ENCODE results near the gene PTPN6. TPM values are rescaled to one million over a fixed set of nuclear protein-coding genes. Genes with fewer than 3 reads are reported as not detected.

The PTPN6 gene
- total RNA-seq, 2 donors from 2014 or later = 35.7 to 68.0 TPM

GRCh38 chr12:6957741-6958608 is 6.8 kb downstream of the PTPN6 start:
- Histone ChIP-seq H3K9me3 (ENCODE audit: control insufficient read depth, low read length) (no peaks in the 10 kb centered on the region), H3K36me3 (ENCODE audit: control insufficient read depth, insufficient read depth, low read length) (no peaks in the 10 kb centered on the region), H3K4me3 (ENCODE audit: low read length) (no peak overlapping the region), H3K27ac (ENCODE audit: low read depth, low read length) (no peak overlapping the region), H3K4me1 (ENCODE audit: control insufficient read depth, insufficient read depth, low read length) (peaks cover 4% of the 10 kb centered on the region), H3K9ac (ENCODE audit: extremely low read depth, low read length, poor library complexity, severe bottlenecking) (no peak overlapping the region), H3K27me3 (ENCODE audit: control insufficient read depth, insufficient read depth, low read length, poor library complexity, severe bottlenecking) (no peaks in the 10 kb centered on the region)
- peaks cover 20% of the 10 kb centered on the region for H3K36me3 Mint-ChIP-seq (ENCODE audit: low read depth)
- H3K4me1 Mint-ChIP-seq = peaks cover 22% of the 10 kb centered on the region
- no peak for DNase-seq
- WGBS, 2 experiments (ENCODE audit: insufficient coverage in 1 of 2, insufficient read length in 1 of 2) = 88 to 90% methylated on average over 18 to 28 of the region's 28 CpGs
- no peak overlapping the region for H3K27ac Mint-ChIP-seq
- H3K4me3 Mint-ChIP-seq = no peak overlapping the region
- TF ChIP-seq CTCF (conservative IDR thresholded peaks at IDR 0.05) = no peak
- no peaks in the 10 kb centered on the region for H3K9me3 Mint-ChIP-seq
- H3K27me3 Mint-ChIP-seq (ENCODE audit: insufficient read depth) = no peaks in the 10 kb centered on the region

GRCh38 chr12:6958609-6959057 is 7.5 kb downstream of the PTPN6 start:
- peaks cover 20% of the 10 kb centered on the region for H3K36me3 Mint-ChIP-seq (ENCODE audit: low read depth)
- no peak overlapping the region for H3K27ac Mint-ChIP-seq
- no peak for TF ChIP-seq CTCF (conservative IDR thresholded peaks at IDR 0.05)
- peaks cover 22% of the 10 kb centered on the region for H3K4me1 Mint-ChIP-seq
- H3K27me3 Mint-ChIP-seq (ENCODE audit: insufficient read depth) = no peaks in the 10 kb centered on the region
- Histone ChIP-seq H3K4me3 (ENCODE audit: low read length) (no peak overlapping the region), H3K27ac (ENCODE audit: low read depth, low read length) (no peak overlapping the region), H3K4me1 (ENCODE audit: control insufficient read depth, insufficient read depth, low read length) (peaks cover 4% of the 10 kb centered on the region), H3K27me3 (ENCODE audit: control insufficient read depth, insufficient read depth, low read length, poor library complexity, severe bottlenecking) (no peaks in the 10 kb centered on the region), H3K36me3 (ENCODE audit: control insufficient read depth, insufficient read depth, low read length) (no peaks in the 10 kb centered on the region), H3K9me3 (ENCODE audit: control insufficient read depth, low read length) (no peaks in the 10 kb centered on the region), H3K9ac (ENCODE audit: extremely low read depth, low read length, poor library complexity, severe bottlenecking) (no peak overlapping the region)
- 91 to 96% methylated on average over 5 to 10 of the region's 10 CpGs for WGBS, 2 experiments (ENCODE audit: insufficient coverage in 1 of 2, insufficient read length in 1 of 2)
- H3K9me3 Mint-ChIP-seq = no peaks in the 10 kb centered on the region
- H3K4me3 Mint-ChIP-seq = no peak overlapping the region
- DNase-seq = no peak

- H3K27ac Mint-ChIP-seq = peak overlapping the region; percentile 54
- H3K9me3 Mint-ChIP-seq = no peaks in the 10 kb centered on the region
- Histone ChIP-seq H3K9me3 (ENCODE audit: control insufficient read depth, low read length) (no peaks in the 10 kb centered on the region), H3K9ac (ENCODE audit: extremely low read depth, low read length, poor library complexity, severe bottlenecking) (no peak overlapping the region), H3K36me3 (ENCODE audit: control insufficient read depth, insufficient read depth, low read length) (peaks cover 3% of the 10 kb centered on the region), H3K27ac (ENCODE audit: low read depth, low read length) (no peak overlapping the region), H3K4me3 (ENCODE audit: low read length) (no peak overlapping the region), H3K27me3 (ENCODE audit: control insufficient read depth, insufficient read depth, low read length, poor library complexity, severe bottlenecking) (no peaks in the 10 kb centered on the region), H3K4me1 (ENCODE audit: control insufficient read depth, insufficient read depth, low read length) (peaks cover 4% of the 10 kb centered on the region)
- H3K36me3 Mint-ChIP-seq (ENCODE audit: low read depth) = peaks cover 23% of the 10 kb centered on the region
- H3K4me1 Mint-ChIP-seq = peaks cover 28% of the 10 kb centered on the region
- H3K4me3 Mint-ChIP-seq = no peak overlapping the region
- no peak for DNase-seq
- TF ChIP-seq CTCF (conservative IDR thresholded peaks at IDR 0.05) = no peak
- WGBS, 2 experiments (ENCODE audit: insufficient coverage in 1 of 2, insufficient read length in 1 of 2) = 81 to 84% methylated on average over 4 to 24 of the region's 24 CpGs
- H3K27me3 Mint-ChIP-seq (ENCODE audit: insufficient read depth) = no peaks in the 10 kb centered on the region
These were observed 8.1 kb downstream of the PTPN6 start for GRCh38 chr12:6959058-6959804.

Measured in endodermal cell (in vitro differentiated cells).